HepG2 (cell line): ENCODE data around the gene GNPAT. TPM values are rescaled to one million over a fixed set of nuclear protein-coding genes. Genes with fewer than 3 reads are reported as not detected.

ENCODE experiments used
- FOXK1 ChIP-seq: sonication (generic); formaldehyde crosslinking; IDR thresholded peaks from 2 replicates; pipeline ENCODE4 v1.4.0; 2020; ENCODE audit warnings: low read depth, missing genetic modification reagents, borderline replicate concordance
- KLF13 ChIP-seq: sonication (generic); formaldehyde crosslinking; IDR thresholded peaks from 2 replicates; pipeline ENCODE4 v1.4.0; 2020; ENCODE audit warnings: mild to moderate bottlenecking, missing genetic modification reagents
- NFYC ChIP-seq: IDR thresholded peaks from 2 replicates; pipeline ENCODE4 v1.6.1; 2016; ENCODE audit warnings: missing genetic modification reagents, missing compliant biosample characterization
- NR1H2 ChIP-seq: sonication (generic); formaldehyde crosslinking; IDR thresholded peaks from 2 replicates; pipeline ENCODE4 v1.8.1; 2022; ENCODE audit warnings: low read depth, missing genetic modification reagents, borderline replicate concordance
- POLR2A ChIP-seq, 2 experiments: IDR thresholded peaks; 2 replicates each; pipeline ENCODE4 v1.6.1; 2011; ENCODE audit warnings: low read depth in 2 of 2, low read length in 2 of 2, mild to moderate bottlenecking in 1 of 2, moderate library complexity in 1 of 2; ENCODE audit not compliant: insufficient read depth in 1 of 2
- RARA ChIP-seq: IDR thresholded peaks from 2 replicates; pipeline ENCODE4 v1.6.1; 2016; ENCODE audit warnings: missing genetic modification reagents, missing compliant biosample characterization
- RBFOX2 ChIP-seq: fragments of 200-400 bp; formaldehyde crosslinking; IDR thresholded peaks from 2 replicates; pipeline ENCODE4 v1.6.1; 2017; ENCODE audit warnings: low read depth, mild to moderate bottlenecking, low read length
- TGIF2 ChIP-seq: IDR thresholded peaks from 2 replicates; pipeline ENCODE4 v1.6.1; 2016; ENCODE audit warnings: control low read depth, missing compliant biosample characterization
- ZBTB40 ChIP-seq, 2 experiments: fragments of 450-650 bp in 1 of 2; sonication (generic) in 1 of 2; formaldehyde crosslinking in 1 of 2; IDR thresholded peaks; 2 replicates each; pipeline versions ENCODE4 v1.6.1 to v1.8.0; 2016 to 2022; ENCODE audit warnings: antibody characterized with exemption in 1 of 2, mild to moderate bottlenecking in 1 of 2, missing genetic modification reagents in 1 of 2
- ZNF138 ChIP-seq: sonication (generic); formaldehyde crosslinking; IDR thresholded peaks from 2 replicates; pipeline ENCODE4 v1.5.0; 2020; ENCODE audit warnings: mild to moderate bottlenecking, low read depth, missing genetic modification reagents
- ZNF256 ChIP-seq: sonication (generic); formaldehyde crosslinking; conservative IDR thresholded peaks from 2 replicates; pipeline ENCODE4 v1.4.0; 2020; ENCODE audit warnings: missing genetic modification reagents
- ZNF615 ChIP-seq: sonication (generic); formaldehyde crosslinking; IDR thresholded peaks from 2 replicates; pipeline ENCODE4 v1.5.0; 2020; ENCODE audit warnings: mild to moderate bottlenecking, missing genetic modification reagents, borderline replicate concordance
- ZNF841 ChIP-seq: sonication (generic); formaldehyde crosslinking; IDR thresholded peaks from 2 replicates; pipeline ENCODE4 v1.8.1; 2023; ENCODE audit warnings: missing genetic modification reagents, borderline replicate concordance
- polyA plus RNA-seq, 8 experiments: library from polyadenylated mRNA; depleted of rRNA in 3 of 8; stranded (reverse) in 7 of 8; unstranded in 1 of 8; fragments of >200 nt; fragmentation: Illumina TruSeq in 4 of 8; extraction: Trizol in 4 of 8; gene quantifications; 2 replicates each; pipeline versions ENCODE4 v1.2.1 to v1.2.3, GENCODE V29; 2011 to 2016; ENCODE audit warnings: low read depth in 4 of 8, missing spikeins in 1 of 8, mixed read lengths in 1 of 8; ENCODE audit not compliant: insufficient read depth in 1 of 8
- total RNA-seq, 5 experiments: library from RNA; depleted of rRNA; stranded (reverse); fragments of >200 nt; fragmentation: Illumina TruSeq; extraction: Trizol; gene quantifications; 2 replicates each; pipeline ENCODE4 v1.2.3, GENCODE V29; 2016; ENCODE audit warnings: low read depth in 1 of 5

Gene GNPAT
- total and polyA plus RNA-seq, 2 of the 13 experiments (the other 11 are each of a cell fraction or from before 2014, with no cell fraction given): 58.3 to 114 TPM

DNA sequence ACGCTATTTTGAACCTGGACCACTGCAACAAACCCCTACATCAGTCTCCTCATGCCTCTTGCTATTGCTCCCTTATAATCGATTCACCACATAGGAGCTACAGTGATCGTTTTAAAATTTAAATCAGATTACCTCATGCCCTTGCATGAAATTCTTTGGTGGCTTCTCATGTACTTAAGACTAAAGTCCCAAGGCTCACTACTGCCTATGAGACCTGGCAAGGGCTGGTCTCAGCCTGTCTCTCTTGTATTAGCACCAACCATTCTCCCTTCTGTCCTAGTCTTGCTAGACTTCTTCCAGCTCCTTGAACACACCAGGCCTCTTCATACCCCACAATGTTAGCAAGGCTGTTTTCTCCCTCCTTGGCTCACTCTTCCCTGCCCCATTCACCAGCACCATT, 6.5 kb upstream of the GNPAT start (continued):
- no peak for TF ChIP-seq ZBTB40 (IDR thresholded peaks at IDR 0.05)
- no peak for TF ChIP-seq ZBTB40 (CRISPR knock-in tag; IDR thresholded peaks at IDR 0.05)
- TF ChIP-seq POLR2A (IDR thresholded peaks at IDR 0.05; ENCODE audit: insufficient read depth in 1 of 2, low read depth in 2 of 2, low read length in 2 of 2): peak in 1 of 2 experiments; percentile 2; a peak in 1 of 4 replicates
- TF ChIP-seq ZNF615: no peak
- no peak for TF ChIP-seq ZNF138
- TF ChIP-seq RBFOX2: peak; percentile 11; the same call in 1 of the 2 replicates
- TF ChIP-seq ZNF256 (CRISPR knock-in tag): 0 out of 2 replicates have a peak, but pooled peaks have one; percentile 49
- no peak for TF ChIP-seq KLF13 (CRISPR knock-in tag)
- TF ChIP-seq ZNF841 (CRISPR knock-in tag): no peak
- TF ChIP-seq RARA (CRISPR knock-in tag): no peak
- TF ChIP-seq NR1H2 (CRISPR knock-in tag): no peak
- TF ChIP-seq TGIF2: no peak
- no peak for TF ChIP-seq NFYC (CRISPR knock-in tag)
- TF ChIP-seq FOXK1 (CRISPR knock-in tag): no peak
